A549 (cell line): ENCODE results near the gene BPGM. TPM values are rescaled to one million over a fixed set of nuclear protein-coding genes. Genes with fewer than 3 reads are reported as not detected.

Experiments used
- ATAC-seq, 2 experiments: fragments of 200-7000 bp in 1 of 2; fragments of >200 bp in 1 of 2; cut with Nextera tagmentation in 1 of 2; cut with Tn5 transposase in 1 of 2; 3 replicates each; pipeline versions ENCODE4 v1.8.0 to v1.9.1; 2018 to 2020; ENCODE audit warnings: mild to moderate bottlenecking in 1 of 2, moderate library complexity in 1 of 2
- CTCF ChIA-PET: fragments of 300-600 bp; sonication (Branson Sonifier 250); formaldehyde crosslinking; extraction: SDS; loops from one replicate; lab custom pipeline; 2021; ENCODE audit warnings: antibody characterized with exemption, inconsistent platforms; lab: Yijun Ruan, JAX
- POLR2A ChIA-PET: fragments of 350-600 bp; formaldehyde crosslinking; extraction: SDS; loops from one replicate; lab custom pipeline; 2021; ENCODE audit warnings: antibody characterized with exemption, inconsistent platforms; lab: Yijun Ruan, JAX
- DNase-seq, 2 experiments: peaks; one replicate each; pipeline versions ENCODE4 v3.0.0 to v3.0.0-alpha.2; 2011 to 2016; ENCODE audit warnings: low read depth in 1 of 2, low spot score in 1 of 2
- FAIRE-seq: peaks from 2 replicates; lab custom pipeline; 2011; peaks lifted over from hg19 to GRCh38; lab: Jason Lieb, UNC
- H3K27ac ChIP-seq, 2 experiments: fragments of >200 bp; sonication (Bioruptor Twin); formaldehyde crosslinking; 3 replicates each; pipeline ENCODE4 v1.5.1; 2016 to 2017
- H3K4me1 ChIP-seq: fragments of >200 bp; sonication (Bioruptor Twin); formaldehyde crosslinking; 3 replicates; pipeline ENCODE4 v1.6.1; 2016
- H3K4me2 ChIP-seq: fragments of >200 bp; sonication (Bioruptor Twin); formaldehyde crosslinking; 3 replicates; pipeline ENCODE4 v1.6.1; 2016
- H3K4me3 ChIP-seq: fragments of >200 bp; sonication (Bioruptor Twin); formaldehyde crosslinking; 3 replicates; pipeline ENCODE4 v1.5.1; 2016
- H3K9me3 ChIP-seq: fragments of >200 bp; sonication (Bioruptor Twin); formaldehyde crosslinking; 3 replicates; pipeline ENCODE4 v1.6.1; 2016
- BCL3 ChIP-seq: fragments of >200 bp; sonication (Bioruptor Twin); formaldehyde crosslinking; IDR thresholded peaks from 3 replicates; pipeline ENCODE4 v1.6.1; 2016
- CBX8 ChIP-seq: fragments of 200-600 bp; sonication (generic); IDR thresholded peaks from 2 replicates; pipeline ENCODE4 v1.6.1; 2016
- CHD2 ChIP-seq: fragments of 150-350 bp; IDR thresholded peaks from 2 replicates; pipeline ENCODE4 v1.6.1; 2014; ENCODE audit warnings: low read length; ENCODE audit not compliant: partially characterized antibody
- CHD4 ChIP-seq: fragments of 200-600 bp; sonication (generic); IDR thresholded peaks from 2 replicates; pipeline ENCODE4 v1.6.1; 2016; ENCODE audit warnings: antibody characterized with exemption, mild to moderate bottlenecking, borderline replicate concordance
- CTCF ChIP-seq: fragments of >200 bp; sonication (Bioruptor Twin); formaldehyde crosslinking; IDR thresholded peaks from 3 replicates; pipeline ENCODE4 v1.5.1; 2016
- EHMT2 ChIP-seq: fragments of 200-600 bp; sonication (generic); IDR thresholded peaks from 2 replicates; pipeline ENCODE4 v1.6.1; 2016; ENCODE audit warnings: antibody characterized with exemption, low read depth, mild to moderate bottlenecking, moderate library complexity
- ESRRA ChIP-seq: fragments of 150-350 bp; IDR thresholded peaks from 2 replicates; pipeline ENCODE4 v1.6.1; 2014; ENCODE audit warnings: mild to moderate bottlenecking, low read length, borderline replicate concordance
- FOSB ChIP-seq: fragments of 250-450 bp; sonication (Bioruptor Pico); IDR thresholded peaks from 2 replicates; pipeline ENCODE4 v1.5.0; 2020; ENCODE audit warnings: mild to moderate bottlenecking, moderate library complexity
- FOSL2 ChIP-seq, 2 experiments: fragments of 450-650 bp in 1 of 2; fragments of >200 bp in 1 of 2; sonication (Bioruptor Twin) in 1 of 2; formaldehyde crosslinking; IDR thresholded peaks; 2 replicates each; pipeline versions ENCODE4 v1.5.0 to v1.6.1; 2016 to 2020; ENCODE audit warnings: mild to moderate bottlenecking in 1 of 2, moderate library complexity in 1 of 2
- HEYL ChIP-seq: fragments of 250-450 bp; sonication (Bioruptor Pico); IDR thresholded peaks from 2 replicates; pipeline ENCODE4 v1.8.0; 2021; ENCODE audit warnings: mild to moderate bottlenecking, moderate library complexity
- HOXB5 ChIP-seq: fragments of 250-450 bp; sonication (Bioruptor Pico); IDR thresholded peaks from 2 replicates; pipeline ENCODE4 v1.5.0; 2020; ENCODE audit warnings: mild to moderate bottlenecking, moderate library complexity
- KDM1A ChIP-seq: fragments of 200-600 bp; sonication (generic); IDR thresholded peaks from 2 replicates; pipeline ENCODE4 v1.6.1; 2016; ENCODE audit warnings: low read depth, mild to moderate bottlenecking
- KDM5A ChIP-seq: fragments of 200-600 bp; sonication (generic); IDR thresholded peaks from 2 replicates; pipeline ENCODE4 v1.6.1; 2016; ENCODE audit warnings: antibody characterized with exemption, mild to moderate bottlenecking
- MAX ChIP-seq: IDR thresholded peaks from 2 replicates; pipeline ENCODE4 v1.6.1; 2012
- NFE2L2 ChIP-seq: fragments of 150-350 bp; conservative IDR thresholded peaks from 2 replicates; pipeline ENCODE4 v1.6.1; 2014; ENCODE audit warnings: low read length
- POLR2A ChIP-seq: IDR thresholded peaks from 2 replicates; pipeline ENCODE4 v1.6.1; 2012; ENCODE audit warnings: mild to moderate bottlenecking, low read length
- RAD21 ChIP-seq, 2 experiments: fragments of >200 bp in 1 of 2; sonication (Bioruptor Twin) in 1 of 2; formaldehyde crosslinking in 1 of 2; IDR thresholded peaks in 1 of 2; conservative IDR thresholded peaks in 1 of 2; 2 replicates in 1 of 2; 3 replicates in 1 of 2; pipeline ENCODE4 v1.6.1; 2012 to 2018; ENCODE audit warnings: inconsistent platforms in 1 of 2
- RCOR1 ChIP-seq: fragments of 150-350 bp; IDR thresholded peaks from 2 replicates; pipeline ENCODE4 v1.6.1; 2014; ENCODE audit warnings: antibody characterized with exemption, low read length, low read depth
- REST ChIP-seq: fragments of 200-600 bp; sonication (generic); IDR thresholded peaks from 2 replicates; pipeline ENCODE4 v1.6.1; 2016; ENCODE audit warnings: antibody characterized with exemption, mild to moderate bottlenecking, moderate library complexity
- TFCP2L1 ChIP-seq: fragments of 250-450 bp; sonication (Bioruptor Pico); IDR thresholded peaks from 2 replicates; pipeline ENCODE4 v1.5.0; 2021; ENCODE audit warnings: mild to moderate bottlenecking
- ZC3H11A ChIP-seq: fragments of 450-650 bp; IDR thresholded peaks from 2 replicates; pipeline ENCODE4 v1.6.1; 2014; ENCODE audit warnings: antibody characterized with exemption, mild to moderate bottlenecking
- WGBS: methylation state at CpG from one replicate; pipeline ENCODE4 v1.1.6; 2017; ENCODE audit errors: missing lambda C conversion rate; 5-methylcytosine and 5-hydroxymethylcytosine counted together
- polyA plus RNA-seq, 4 experiments: library from polyadenylated mRNA; depleted of rRNA in 3 of 4; stranded (reverse); fragments of >200 nt; fragmentation: RNase III in 1 of 4; extraction: RNeasy Plus Mini Kit Qiagen cat#74134 plus additional on column Dnase treatment in 1 of 4; gene quantifications; 2 replicates in 3 of 4; 3 replicates in 1 of 4; pipeline ENCODE4 v1.2.3, GENCODE V29; 2011 to 2017

The BPGM gene
- polyA plus RNA-seq, 2 of the 4 experiments (the other 2 are of a cell fraction) = 19.4 to 28.3 TPM

DNA sequence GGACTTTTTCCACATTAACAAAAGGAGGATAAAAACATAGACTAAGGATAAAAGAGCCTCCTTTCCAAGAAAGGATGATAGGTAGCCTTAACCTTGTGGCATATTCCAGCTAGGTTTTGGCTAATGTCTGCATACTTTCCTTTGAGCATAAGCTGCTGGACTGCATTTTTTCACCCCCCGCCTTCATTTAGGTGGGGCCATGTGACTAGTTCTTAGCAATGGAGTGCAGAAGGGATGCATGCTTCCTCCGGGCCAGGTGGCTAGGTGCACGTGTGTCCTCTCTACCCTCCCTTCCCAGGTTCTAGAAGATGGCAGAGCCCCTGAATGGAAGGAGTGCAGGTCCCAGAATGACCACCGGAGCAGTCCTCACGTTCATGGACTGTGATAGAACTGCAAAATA is 59.8 kb downstream of the BPGM start:
- CTCF ChIA-PET = interaction anchor here (0.7 to 1.6 kb wide), 5 partner anchors 9 to 160 kb away, joined by 3 to 4 read pairs (median 3); no protein-coding TSS in a partner anchor

GRCh38 chr7:134707663-134708378 is 61.2 kb downstream of the BPGM start:
- FAIRE-seq = no peak
- no peak for ATAC-seq
- H3K27ac ChIP-seq = no peak overlapping the region
- POLR2A ChIA-PET = no interaction called here
- no peak overlapping the region for H3K4me3 ChIP-seq
- TF ChIP-seq EHMT2 (no peak), CBX8 (no peak), FOSL2 (IDR thresholded peaks at IDR 0.05) (no peak), FOSL2 (CRISPR knock-in tag; IDR thresholded peaks at IDR 0.05) (no peak), KDM5A (no peak)
- no peaks in the 10 kb centered on the region for H3K9me3 ChIP-seq
- H3K4me1 ChIP-seq = peaks cover 14% of the 10 kb centered on the region
- 88% methylated on average over 4 of the region's 4 CpGs for WGBS
- no peak for DNase-seq
- H3K4me2 ChIP-seq = no peak overlapping the region
- CTCF ChIA-PET = no interaction called here

More for the DNA sequence above, 59.8 kb downstream of the BPGM start:
- no peak overlapping the region for H3K4me2 ChIP-seq
- no peak overlapping the region for H3K4me3 ChIP-seq
- DNase-seq (no peak), FAIRE-seq (no peak), ATAC-seq (0 out of 6 replicates have a peak, but pooled peaks of 1 of the 2 experiments have one; percentile 31)
- 73% methylated on average over 5 of the region's 5 CpGs for WGBS
- POLR2A ChIA-PET = no interaction called here
- H3K4me1 ChIP-seq = peaks cover 14% of the 10 kb centered on the region
- no peak overlapping the region for H3K27ac ChIP-seq
- no peaks in the 10 kb centered on the region for H3K9me3 ChIP-seq
- TF ChIP-seq CHD2 = no peak
- TF ChIP-seq REST = no peak
- TF ChIP-seq ZC3H11A = no peak
- TF ChIP-seq, all 56 proteins: peak for 0

GRCh38 chr7:134708692-134709091 is 62.0 kb downstream of the BPGM start:
- Histone ChIP-seq H3K27ac (no peak overlapping the region), H3K4me3 (no peak overlapping the region)
- no peak for FAIRE-seq
- 47% methylated on average over 2 of the region's 2 CpGs for WGBS
- CTCF ChIA-PET = no interaction called here
- POLR2A ChIA-PET = no interaction called here
- TF ChIP-seq CTCF = no peak
- TF ChIP-seq MAX = no peak
- no peak for TF ChIP-seq ESRRA
- no peak for TF ChIP-seq CHD2
- TF ChIP-seq CHD4 = no peak
- TF ChIP-seq, all 56 proteins: peak for 0
- Histone ChIP-seq H3K4me1 (peaks cover 7% of the 10 kb centered on the region), H3K9me3 (no peaks in the 10 kb centered on the region), H3K4me2 (no peak overlapping the region)
- ATAC-seq (no peak), DNase-seq (no peak)

GRCh38 chr7:134709197-134709596 is 62.5 kb downstream of the BPGM start:
- no peak overlapping the region for H3K27ac ChIP-seq
- POLR2A ChIA-PET = no interaction called here
- TF ChIP-seq CHD4 (no peak), RAD21 (conservative IDR thresholded peaks at IDR 0.05 in 1 of 2, IDR thresholded peaks at IDR 0.05 in 1 of 2) (no peak), BCL3 (no peak), FOSB (CRISPR knock-in tag) (no peak), NFE2L2 (no peak), MAX (no peak), KDM1A (no peak), RCOR1 (no peak), POLR2A (no peak), TFCP2L1 (CRISPR knock-in tag) (no peak), HOXB5 (CRISPR knock-in tag) (no peak), HEYL (CRISPR knock-in tag) (no peak)
- TF ChIP-seq, all 56 proteins: peak for 0
- H3K4me1 ChIP-seq = peaks cover 2% of the 10 kb centered on the region; the same call in 2 of the 3 replicates
- CTCF ChIA-PET = no interaction called here
- WGBS = 91% methylated on average over 2 of the region's 2 CpGs
- FAIRE-seq (no peak), DNase-seq (no peak), ATAC-seq (no peak)
- no peak overlapping the region for H3K4me3 ChIP-seq
- no peaks in the 10 kb centered on the region for H3K9me3 ChIP-seq
- no peak overlapping the region for H3K4me2 ChIP-seq
